GM23248 (cell line): ENCODE measurements around the gene PRKX.

Experiments used
- EZH2 ChIP-seq: fragments of 200-600 bp; sonication (generic); IDR thresholded peaks from 2 replicates; pipeline ENCODE4 v1.6.1; 2018; ENCODE audit warnings: antibody characterized with exemption, mild to moderate bottlenecking; ENCODE audit not compliant: insufficient read depth, poor library complexity, severe bottlenecking
- EZH2phosphoT487 ChIP-seq: fragments of 200-600 bp; sonication (generic); IDR thresholded peaks from 2 replicates; pipeline ENCODE4 v1.6.1; 2018; ENCODE audit warnings: antibody characterized with exemption, moderate library complexity, mild to moderate bottlenecking, low read depth; ENCODE audit not compliant: insufficient read depth

- TF ChIP-seq EZH2 (no peak), EZH2phosphoT487 (no peak)
Measured at GRCh38 chrX:3733043-3733430, 19.6 kb upstream of the PRKX start.
